LoVo (cell line): ENCODE data around the gene CTNNA1.

Source experiments
- DNase-seq: peaks from one replicate; pipeline ENCODE4 v3.0.0-alpha.2; 2016; ENCODE audit warnings: low spot score

The CTNNA1 gene

DNA sequence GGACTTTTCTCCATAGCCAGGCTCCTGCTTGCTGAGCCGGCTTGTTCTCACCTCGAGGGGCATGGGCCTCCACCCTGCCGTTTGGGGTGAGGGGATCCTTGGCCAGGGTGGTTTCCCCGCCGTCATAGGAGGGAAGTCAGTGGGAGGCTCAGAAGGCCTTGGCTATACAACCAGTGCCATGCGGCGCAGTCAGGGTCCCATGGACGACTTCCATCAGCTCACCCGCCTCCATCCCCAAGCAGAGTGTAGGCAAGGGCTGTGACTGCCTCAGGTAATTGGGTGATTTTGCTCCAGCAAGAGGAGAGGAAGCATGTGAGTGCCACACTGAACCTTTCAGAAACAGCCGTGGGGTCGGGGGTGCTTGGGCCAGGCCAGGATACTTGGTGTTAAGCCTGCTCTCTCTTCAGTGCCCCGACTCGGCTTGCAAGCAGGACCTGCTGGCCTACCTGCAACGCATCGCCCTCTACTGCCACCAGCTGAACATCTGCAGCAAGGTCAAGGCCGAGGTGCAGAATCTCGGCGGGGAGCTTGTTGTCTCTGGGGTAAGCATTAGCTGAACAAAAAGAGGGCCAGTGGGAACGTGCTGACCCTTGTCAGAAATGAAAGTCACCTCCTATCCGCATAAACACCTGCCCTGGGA, 179.1 kb downstream of the CTNNA1 start:
- DNase-seq: no peak

DNA sequence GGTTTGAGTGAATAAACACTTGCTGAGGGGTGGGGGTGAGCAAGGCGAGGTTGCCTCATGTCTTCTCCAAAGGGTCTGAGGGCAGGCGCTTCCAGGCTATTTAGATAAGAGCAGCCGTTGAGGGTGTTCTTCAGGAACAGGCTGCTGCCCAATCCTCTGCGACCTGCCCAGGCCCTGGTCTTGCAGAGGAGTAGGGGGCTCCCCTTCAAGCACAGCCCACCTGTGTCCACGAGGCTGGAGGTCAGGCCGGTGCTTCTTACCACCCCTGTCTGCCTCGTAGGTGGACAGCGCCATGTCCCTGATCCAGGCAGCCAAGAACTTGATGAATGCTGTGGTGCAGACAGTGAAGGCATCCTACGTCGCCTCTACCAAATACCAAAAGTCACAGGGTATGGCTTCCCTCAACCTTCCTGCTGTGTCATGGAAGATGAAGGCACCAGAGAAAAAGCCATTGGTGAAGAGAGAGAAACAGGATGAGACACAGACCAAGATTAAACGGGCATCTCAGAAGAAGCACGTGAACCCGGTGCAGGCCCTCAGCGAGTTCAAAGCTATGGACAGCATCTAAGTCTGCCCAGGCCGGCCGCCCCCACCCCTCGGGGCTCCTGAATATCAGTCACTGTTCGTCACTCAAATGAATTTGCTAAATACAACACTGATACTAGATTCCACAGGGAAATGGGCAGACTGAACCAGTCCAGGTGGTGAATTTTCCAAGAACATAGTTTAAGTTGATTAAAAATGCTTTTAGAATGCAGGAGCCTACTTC, 180.5 kb downstream of the CTNNA1 start:
- DNase-seq: no peak

DNA sequence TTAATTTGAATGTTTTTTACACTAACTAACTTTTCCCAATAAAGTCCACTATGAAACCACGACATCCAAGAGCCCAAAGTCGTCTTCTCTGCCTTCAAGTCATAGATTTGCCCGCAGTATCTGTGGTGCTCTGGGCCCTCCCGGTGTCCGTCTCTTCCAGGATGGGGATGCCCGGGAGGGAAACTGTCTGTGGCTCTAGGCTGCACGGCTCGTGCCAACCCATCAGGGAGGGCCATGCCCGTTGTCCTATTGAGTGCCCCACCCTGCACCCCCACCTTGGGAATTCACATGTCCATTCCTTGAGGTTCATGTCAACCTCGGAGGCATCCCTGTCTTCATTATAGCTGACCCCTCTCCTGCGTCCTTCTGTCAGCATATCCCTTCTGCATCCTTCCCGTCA, 181.7 kb downstream of the CTNNA1 start:
- no peak for DNase-seq

DNA sequence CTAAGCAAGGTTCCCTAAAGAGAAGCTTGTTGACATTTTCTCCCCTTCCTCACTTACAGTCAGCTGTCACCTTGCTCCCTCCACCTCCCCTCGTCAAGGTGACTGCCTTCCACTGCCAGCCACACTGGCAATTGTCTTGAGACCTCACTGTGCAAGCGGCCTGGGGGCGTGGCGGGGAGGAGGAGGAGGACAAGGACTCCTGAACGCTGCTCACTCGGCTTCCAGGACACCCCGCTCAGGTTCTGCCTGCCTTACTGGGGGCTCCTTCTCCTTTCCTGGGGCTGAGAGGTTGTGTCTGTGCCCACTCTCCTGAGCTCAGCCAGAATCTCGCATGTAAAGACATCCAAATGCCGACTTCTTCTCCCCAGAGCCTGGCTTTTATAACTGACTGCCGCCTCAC, 182.2 kb downstream of the CTNNA1 start:
- DNase-seq: no peak

DNA sequence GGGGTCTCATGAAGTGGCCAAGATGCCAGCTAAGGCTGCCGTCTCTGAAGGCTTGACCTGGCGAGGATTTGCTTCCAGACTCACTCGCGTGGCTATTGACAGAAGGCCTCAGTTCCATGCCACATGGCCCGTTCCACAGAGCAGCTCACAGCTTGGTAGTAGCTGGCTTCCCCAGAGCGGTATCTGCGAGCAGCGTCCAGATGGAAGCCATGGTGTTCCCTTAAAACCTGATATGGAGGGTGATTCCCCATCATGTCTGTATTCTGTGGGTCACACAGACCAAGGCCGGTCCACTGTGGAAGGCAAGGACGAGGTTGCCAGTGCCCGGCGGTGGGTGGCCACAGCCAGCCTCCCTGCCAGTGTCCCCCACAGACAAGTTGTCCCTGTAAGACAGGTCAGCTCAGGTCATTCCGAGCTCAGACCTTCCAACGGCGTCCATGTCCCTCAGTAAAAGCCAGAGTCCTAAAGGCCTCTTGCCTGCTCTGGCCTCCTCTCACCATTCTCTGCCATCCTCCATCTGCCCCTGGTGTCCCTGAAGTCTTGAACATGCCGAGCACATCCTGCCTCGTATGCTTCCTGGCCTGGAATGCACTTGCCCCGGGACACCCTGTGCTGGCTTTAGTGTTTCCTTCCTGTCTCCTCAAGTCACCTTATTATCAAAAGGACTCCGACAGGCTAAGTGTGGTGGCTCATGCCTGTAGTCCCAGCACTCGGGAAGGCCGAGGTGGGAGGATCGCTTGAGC, 183.2 kb downstream of the CTNNA1 start:
- DNase-seq: no peak

DNA sequence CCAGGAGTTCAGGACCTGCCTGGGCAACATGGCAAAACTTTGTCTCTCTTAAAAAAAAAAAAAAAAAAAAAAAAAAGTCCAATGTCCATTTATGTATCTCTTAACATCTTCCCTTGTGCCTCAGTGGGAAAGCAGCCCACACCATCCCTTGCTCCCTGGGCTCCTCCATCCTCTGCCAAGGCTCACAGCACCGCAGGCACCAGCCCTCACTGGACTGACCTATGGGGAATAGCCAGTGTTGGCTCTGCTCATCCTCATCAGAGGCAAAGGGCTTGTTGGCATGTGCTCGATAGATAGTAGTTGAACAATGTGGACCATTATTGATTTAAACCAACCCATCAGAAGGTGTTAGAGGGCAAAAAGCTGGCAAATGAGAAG, 183.7 kb downstream of the CTNNA1 start:
- no peak for DNase-seq

DNA sequence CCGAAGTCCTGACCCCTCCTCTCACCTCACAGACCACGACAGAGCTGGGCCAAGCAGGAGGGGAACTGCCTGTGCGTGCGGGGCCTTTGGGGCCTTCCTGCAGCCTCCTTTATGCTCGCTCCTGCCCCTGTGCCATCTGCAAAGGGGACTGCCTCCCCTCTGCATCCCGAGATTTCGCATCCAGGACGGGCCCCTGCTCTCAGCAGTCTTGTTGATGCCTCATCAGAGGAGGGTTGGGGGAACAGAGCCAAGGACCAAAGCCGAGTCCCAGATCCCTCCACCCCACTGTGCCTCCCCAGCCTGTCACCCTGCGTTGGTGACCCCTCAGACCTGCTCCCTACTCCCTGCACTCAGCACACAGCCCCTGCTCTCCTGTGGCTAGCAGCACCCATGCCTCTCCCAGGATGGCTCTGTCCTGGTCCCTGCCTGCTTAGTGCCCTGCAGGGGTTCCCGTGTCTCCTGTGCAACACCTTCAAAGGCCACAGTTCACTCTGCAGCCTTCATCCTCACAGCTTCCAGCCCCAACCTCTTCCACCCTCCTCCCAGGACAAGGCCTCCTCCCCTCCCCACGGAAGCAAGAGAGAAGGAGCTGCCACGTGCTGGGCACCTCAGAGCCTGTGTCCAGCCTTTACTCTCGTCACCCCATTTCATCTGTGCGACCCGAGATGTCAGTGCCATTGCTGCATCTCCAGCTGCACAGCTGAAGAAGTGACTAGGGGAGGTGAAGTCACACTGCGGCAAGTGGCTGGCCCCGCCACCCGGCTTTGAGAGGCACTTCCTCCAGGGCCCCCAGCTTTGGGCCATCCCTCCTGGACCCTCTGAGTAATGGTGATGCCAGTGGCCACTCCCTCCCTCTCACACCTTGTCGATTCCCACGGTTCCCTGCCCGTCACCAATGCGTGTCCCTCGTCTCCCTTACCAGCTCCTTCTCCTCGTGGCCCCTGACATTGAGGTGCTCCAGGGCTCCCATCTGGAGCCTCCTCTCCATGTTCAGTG, 184.5 kb downstream of the CTNNA1 start:
- no peak for DNase-seq

DNA sequence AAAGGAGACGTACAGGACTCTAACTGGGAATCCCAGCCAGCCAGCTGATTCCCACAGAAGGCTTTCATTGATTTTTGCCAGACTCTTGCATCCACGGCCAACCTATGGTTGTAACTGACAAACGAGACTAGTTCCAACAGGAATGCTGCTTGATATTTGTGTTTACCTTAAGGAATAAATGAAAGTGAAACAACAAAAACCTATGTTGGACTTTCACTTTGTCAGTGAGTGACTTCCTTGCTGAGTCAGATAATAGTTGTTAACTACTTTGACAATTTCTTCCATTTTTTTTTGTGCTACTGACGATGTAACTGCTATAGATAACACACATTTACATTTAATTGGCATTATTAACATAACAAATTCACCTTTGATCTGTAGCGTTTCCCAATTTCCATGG, 185.3 kb downstream of the CTNNA1 start:
- DNase-seq: no peak

DNA sequence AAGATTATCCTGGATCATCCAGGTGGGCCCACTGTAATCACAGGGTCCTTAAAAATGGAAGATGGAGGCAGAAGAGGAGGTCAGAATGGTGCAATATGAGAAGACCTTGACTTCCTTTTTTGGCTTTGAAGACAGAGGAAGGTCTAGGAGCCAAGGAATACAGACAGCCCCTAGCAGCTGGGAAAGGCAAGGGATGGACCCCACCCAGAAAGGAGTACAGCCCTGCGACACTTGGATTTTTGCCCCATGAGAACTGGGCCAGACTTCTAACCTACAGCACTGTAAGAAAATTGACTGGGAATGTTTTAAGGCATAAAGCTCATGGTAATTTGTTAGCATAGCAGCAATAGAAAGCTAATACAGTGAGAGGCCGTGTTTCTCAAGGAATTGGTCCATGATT, 188.8 kb downstream of the CTNNA1 start:
- no peak for DNase-seq

DNA sequence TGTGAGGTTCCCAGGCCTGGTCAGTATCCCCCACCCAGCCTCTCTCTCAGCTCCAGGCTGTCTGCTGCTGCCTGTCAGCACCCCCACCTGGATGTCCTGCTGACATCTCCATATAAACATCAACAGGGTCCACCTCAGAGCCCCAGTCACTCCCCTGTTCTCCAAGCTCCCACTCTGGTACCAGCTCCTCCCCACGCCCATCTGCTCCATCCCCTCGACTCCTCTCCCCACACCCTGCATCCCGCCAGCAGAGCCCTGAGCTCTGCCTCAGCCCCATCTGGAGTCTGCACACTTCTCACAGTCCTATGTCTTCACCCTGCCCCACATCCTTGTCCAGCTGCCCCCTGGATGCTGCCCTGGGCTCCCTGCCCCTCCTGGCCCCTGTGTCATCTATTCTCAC, 189.6 kb downstream of the CTNNA1 start:
- DNase-seq: no peak

DNA sequence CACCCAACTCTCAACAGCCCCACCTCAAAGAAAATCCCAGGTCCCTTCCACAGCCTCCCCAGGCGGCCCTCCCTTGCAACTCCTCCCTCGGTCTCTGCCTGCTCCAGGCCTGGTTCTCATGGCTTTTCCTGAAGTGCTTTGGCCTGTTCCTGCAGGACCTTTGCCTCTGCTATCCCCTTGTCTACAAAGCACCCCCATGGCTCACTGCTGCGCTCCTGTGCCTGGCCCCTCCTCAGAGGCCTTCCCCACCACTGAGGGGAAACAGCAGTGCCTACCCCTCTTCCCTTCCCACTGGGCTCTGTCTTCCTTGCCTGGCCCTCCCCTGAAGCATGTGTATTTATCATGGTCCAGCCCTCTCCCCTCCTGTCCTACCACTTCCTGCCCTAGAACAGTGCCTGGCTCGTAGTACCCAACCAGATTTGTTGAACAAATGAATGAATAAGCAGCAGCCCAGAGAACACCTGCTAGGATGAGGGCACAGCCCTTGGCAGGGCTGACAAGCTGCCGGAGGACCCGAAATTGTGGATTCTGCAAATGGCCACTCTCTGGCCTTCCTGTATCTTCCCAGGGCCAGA, 190.5 kb downstream of the CTNNA1 start:
- no peak for DNase-seq

DNA sequence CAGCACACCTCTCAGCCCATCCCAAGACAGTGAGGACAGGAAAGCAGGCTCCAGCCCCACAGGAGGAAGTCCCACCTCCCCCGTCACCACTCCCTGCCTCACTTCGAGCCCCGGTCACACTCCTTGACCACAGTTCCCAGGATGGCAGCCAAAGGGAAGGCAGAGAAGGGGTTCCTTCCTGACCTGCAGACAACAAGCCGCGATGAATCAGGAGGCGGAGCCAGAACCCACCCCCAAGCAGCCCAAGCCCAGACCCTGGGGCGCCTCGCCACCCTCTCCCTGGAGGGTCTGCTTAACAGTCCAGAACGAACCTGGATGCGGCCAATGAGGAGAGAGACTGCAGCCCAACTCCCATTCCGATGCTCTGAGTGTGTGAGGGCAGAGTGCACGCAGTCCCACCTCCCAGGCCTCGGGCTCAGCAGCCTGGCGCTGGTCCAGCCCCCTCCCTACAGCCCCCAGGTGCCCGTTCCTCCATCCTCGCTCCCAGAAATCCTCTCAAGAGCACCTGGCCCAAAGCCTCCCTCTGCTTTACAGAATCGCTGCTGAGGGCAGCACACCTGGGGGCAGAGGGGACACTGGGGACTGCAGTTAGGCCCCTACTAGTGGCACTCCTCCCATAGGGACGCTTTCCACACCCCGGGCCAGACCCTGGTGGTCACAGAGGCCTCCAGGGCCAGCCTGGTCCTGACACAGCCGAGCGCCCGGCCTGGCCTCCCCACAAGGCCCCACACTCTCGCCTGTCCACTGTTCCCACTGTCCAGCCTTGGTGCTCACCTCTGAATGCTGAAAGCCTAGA, 191.5 kb downstream of the CTNNA1 start:
- DNase-seq: no peak

DNA sequence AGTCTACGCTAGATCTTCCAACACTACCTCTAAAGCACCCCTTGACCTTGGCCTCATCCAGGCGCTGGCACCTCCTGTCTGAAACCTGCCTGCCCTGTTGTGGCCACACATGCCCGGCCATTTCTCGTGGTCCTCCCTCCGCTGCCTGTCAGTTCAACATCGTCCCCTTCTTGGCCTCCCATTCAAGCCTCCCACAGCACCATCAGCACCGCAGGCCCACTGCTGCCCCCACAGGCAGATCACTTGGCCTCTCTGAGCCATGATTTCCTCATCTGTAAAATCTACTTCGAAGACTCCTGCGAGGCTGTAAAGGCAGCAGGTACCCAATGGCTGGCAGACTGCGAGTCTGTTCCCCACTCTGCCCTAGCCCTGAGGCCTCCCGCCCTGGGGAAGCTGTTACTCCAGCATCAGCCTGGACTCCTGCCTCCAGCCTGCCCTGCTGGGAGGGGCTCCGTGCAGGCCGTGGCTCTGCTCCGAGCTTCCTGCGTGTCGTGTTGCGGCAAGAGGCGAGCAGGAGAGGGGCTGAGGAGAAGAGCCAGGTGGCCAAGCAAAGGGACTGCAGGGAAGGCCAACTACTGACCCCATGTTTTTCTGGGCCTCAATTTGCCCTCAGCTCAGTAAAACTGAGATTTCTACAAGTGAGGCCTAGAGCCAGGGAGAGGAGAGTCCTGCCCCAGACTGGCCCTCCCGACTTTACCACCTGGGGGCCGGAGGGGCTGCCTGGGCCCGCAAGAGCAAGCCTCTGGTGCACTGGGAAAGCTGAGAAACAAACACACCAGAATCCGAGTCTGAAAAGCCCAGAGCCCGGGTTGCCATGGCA, 192.4 kb downstream of the CTNNA1 start:
- no peak for DNase-seq

DNA sequence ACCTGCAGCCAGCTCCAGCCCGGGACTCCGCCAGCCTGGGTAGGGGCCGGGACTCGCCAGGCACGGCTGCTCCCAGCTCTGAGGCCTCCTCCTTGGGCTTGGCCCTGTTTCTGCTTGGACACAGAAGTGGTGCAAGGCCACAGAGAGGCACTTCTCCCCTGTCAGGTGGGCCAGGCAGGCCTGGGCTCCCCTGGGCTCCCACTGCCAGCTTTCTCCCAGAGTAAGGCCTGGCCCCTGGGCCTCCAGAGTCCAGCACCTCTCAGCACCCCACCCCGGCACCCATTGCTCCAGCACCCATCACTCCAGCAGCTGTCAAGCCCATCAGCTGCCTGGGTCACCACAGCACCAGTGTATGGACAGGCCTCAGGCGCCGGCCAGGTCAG, 193.0 kb downstream of the CTNNA1 start:
- no peak for DNase-seq

DNA sequence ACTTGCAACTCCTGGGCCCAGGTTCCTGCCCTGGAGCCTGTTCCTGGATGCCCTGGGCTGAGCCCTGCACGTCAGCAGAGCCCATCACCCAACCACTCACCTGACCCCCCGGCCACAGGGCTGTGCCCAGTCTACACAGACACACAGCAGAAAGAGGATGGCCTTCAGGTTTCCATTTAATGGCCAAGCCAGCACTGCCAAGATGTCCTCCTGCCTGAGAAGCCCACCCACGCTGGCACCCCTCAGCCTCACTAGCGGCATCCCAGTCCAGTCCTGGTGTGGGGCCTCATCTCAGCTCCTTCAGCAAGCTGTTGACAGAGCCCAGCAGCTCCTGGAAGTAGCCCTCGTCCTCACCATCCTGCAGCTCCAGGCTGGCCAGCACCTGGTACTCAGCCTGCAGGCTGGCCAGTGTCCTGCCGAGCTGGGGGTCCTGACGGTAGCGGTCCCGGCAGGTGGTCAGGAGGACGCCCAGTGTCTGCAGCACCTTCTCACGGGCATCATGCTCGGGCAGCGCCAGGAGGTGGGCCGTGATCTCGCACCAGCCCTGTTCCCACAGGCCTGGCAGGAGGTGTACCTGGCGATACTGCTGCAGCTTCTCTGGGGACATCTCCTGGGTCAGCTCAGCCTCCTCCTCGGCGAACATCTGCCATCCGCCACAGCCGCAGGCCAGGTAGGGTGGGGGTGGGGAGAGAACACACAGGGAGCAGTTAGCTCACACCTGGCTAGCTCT, 193.8 kb downstream of the CTNNA1 start:
- DNase-seq: no peak

DNA sequence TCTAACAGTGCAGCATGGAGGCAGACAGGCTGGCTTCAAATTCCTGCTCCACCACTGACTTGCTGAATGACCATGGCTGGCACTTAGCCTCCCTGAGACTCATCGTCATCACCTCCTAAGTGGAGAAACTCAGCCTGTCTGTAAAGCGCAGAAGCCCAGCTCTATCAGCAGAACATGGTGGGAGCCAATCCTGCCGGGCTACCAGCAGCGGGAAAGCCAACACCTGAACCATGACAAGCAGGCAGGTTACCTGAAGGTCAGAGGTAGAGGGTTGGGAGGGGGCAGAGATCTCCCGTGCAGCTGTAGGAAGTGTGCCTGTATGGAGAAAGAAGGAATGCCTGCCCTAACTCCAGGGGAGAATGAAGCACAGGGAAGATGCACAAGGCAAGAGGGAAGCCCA, 194.6 kb downstream of the CTNNA1 start:
- no peak for DNase-seq

DNA sequence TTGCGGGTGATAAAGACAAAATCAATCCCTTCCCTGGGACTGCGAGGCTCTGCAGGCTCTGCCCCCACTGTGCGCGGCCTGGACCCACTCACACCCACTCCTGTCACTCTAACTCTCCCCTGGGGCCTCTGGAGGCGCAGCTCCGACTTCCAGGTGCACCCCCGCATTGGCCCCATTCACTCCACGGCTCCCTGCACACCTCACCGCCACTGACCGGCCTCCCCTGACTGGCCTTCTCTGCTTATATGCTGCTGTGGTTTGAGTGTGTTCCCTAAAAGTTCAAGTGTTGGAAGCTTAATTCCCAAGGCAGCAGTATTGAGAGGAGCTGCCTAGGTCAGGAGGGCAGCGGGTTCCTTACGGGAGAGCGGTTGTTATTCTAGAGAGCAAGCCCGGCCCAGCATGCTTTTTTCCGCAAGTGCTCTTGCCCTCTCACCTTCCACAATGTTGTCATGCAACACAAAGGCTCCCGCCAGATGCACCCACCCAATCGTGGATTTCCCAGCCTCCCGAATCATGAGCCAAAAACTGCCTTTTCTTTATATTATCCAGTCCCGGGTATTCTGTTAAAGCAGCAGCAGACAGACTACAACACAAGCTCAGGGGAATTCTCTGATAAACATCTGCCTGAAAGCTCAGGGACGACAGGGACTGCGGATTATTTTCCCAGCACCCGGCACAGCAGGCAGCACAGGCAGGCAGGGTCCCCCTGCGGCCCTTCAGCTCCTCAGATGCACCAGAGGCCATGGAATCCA, 195.4 kb downstream of the CTNNA1 start:
- DNase-seq: no peak

DNA sequence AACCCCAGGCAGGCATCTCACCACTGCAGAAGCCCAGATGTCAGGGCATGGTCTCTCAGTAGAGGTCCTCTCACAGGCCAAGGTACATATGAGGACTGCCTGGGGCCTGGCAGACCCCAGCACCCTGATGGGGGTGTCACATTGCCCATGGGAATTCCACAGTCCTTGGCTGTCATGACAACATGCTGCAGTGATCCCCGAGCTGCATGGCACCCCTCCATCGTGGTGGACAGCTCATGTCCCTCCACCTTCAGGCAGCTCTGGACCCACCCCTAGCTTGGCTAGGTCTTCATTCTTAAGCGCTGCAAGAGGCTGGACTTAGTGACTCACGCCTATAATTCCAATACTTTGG, 196.0 kb downstream of the CTNNA1 start:
- no peak for DNase-seq

DNA sequence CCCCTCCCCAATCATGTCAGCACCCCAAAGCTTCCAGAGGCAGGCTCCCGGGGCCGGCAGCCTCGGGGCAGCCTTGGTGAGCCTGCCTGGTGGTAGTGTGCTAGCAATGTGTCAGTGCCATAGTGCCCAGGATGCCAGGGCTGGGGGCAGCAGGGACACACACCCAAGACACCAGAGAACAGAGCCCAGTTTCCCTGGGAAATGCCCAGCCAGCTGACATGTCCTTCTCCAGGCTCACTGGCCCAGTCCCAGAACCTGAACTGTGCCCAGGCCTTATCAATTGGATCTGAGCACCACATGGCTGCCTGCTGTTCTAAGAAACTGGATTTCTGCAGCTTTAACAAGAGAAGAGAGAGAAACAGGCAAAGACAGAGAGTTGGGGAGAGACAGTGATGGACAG, 196.8 kb downstream of the CTNNA1 start:
- no peak for DNase-seq
